Activated CD4-positive, alpha-beta T cell treated with anti-CD3 and anti-CD28 coated beads for 36 hours (primary cell): ENCODE measurements around the gene LIMS1. TPM values are rescaled to one million over a fixed set of nuclear protein-coding genes. Genes with fewer than 3 reads are reported as not detected.
"Not testable (repeated sequence)": the region's sequence is repeated elsewhere in the genome, so short reads cannot be mapped to it uniquely, and the experiment has no call there.

Experiments
- ATAC-seq: fragments of 200-7000 bp; cut with Tn5 transposase; one replicate; pipeline ENCODE4 v1.10.0; 2021; ENCODE audit warnings: mild to moderate bottlenecking, moderate library complexity
- CTCF ChIA-PET: fragments of 350-600 bp; sonication (Branson Sonifier 250); formaldehyde crosslinking; loops from one replicate; lab custom pipeline; 2021; ENCODE audit warnings: antibody characterized with exemption; lab: Charles Lee
- POLR2A ChIA-PET: fragments of 350-600 bp; sonication (Branson Sonifier 250); formaldehyde crosslinking; loops from one replicate; lab custom pipeline; 2021; ENCODE audit warnings: antibody characterized with exemption, inconsistent platforms; lab: Charles Lee
- DNase-seq: peaks from one replicate; pipeline ENCODE4 v3.0.0-alpha.2; 2020
- H3K27ac Mint-ChIP-seq: one replicate; pipeline ENCODE4 v1.8.0; 2021; ENCODE audit warnings: mixed read lengths
- H3K27me3 Mint-ChIP-seq: one replicate; pipeline ENCODE4 v1.8.0; 2021; ENCODE audit warnings: mixed read lengths
- H3K36me3 Mint-ChIP-seq: one replicate; pipeline ENCODE4 v1.8.0; 2021; ENCODE audit warnings: low read depth, mixed read lengths
- H3K4me1 Mint-ChIP-seq: one replicate; pipeline ENCODE4 v1.8.0; 2021; ENCODE audit warnings: mixed read lengths
- H3K4me3 Mint-ChIP-seq: one replicate; pipeline ENCODE4 v1.8.0; 2021; ENCODE audit warnings: mild to moderate bottlenecking, moderate library complexity, mixed read lengths
- H3K9me3 Mint-ChIP-seq: one replicate; pipeline ENCODE4 v1.8.0; 2021; ENCODE audit warnings: low read depth, mixed read lengths
- intact Hi-C, 2 experiments: fragments of 100-400 bp; cut with DNase I in 1 of 2; cut with micrococcal nuclease in 1 of 2; formaldehyde crosslinking; loops; one replicate each; pipeline versions ENCODE4 v1.14.2 to v1.15.1; 2022 to 2024; cut with DNase I, micrococcal nuclease
- total RNA-seq, 2 experiments: library from RNA; stranded (reverse); gene quantifications; one replicate each; pipeline ENCODE4 v1.2.3, GENCODE V29; 2021

LIMS1 gene
- total RNA-seq, 2 experiments from 2014 or later: 47.5 to 70.3 TPM

DNA sequence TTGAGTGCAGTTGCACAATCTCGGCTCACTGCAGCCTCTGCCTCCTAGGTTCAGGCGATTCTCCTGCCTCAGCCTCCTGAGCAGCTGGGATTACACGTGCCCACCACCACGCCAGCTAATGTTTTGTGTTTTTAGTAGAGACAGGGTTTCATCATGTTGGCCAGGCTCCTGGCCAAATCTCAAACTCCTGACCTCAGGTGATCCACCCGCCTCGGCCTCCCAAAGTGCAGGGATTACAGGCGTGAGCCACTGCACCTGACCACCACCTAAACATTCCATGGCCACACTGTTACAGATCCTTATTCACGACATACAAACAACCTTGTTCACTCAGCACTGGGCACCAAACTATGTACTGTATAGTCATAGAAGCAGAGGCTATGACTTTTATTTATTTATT lies 116.2 kb downstream of the LIMS1 start:
- peak overlapping the region; percentile 43 for H3K27ac Mint-ChIP-seq
- POLR2A ChIA-PET, H3K9me3 Mint-ChIP-seq, ATAC-seq, H3K36me3 Mint-ChIP-seq, DNase-seq, H3K4me3 Mint-ChIP-seq, H3K27me3 Mint-ChIP-seq: not testable (repeated sequence)
- H3K4me1 Mint-ChIP-seq: peaks cover 64% of the 10 kb centered on the region
- intact Hi-C loops: loop anchor here in 1 of 2 experiments (5.0 kb wide), 1 partner anchor 67 kb away; the partner anchor contains the start of gene RANBP2
- CTCF ChIA-PET: interaction anchor here (1.0 to 1.1 kb wide), 2 partner anchors 14 to 39 kb away, joined by 3 to 8 read pairs; no protein-coding TSS in a partner anchor

DNA sequence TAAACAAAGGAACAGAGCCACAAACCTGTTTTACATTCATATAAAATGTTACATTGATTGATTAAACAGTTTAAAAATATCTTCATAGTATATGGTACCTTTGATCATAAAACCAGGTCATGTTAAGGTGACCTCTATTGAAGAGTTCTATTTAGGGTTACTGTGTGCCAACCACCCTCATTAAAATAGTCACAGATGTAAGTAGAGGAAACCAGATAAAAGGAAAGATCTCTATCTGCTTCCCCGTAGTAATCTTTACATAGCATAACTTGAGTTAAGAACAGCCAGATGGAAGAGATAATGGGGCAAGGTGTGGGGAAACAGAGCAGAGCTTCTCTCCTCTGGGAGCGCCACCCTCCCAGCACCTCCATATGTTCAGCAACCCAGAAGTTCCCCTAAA lies 117.2 kb downstream of the LIMS1 start:
- DNase-seq, H3K9me3 Mint-ChIP-seq, H3K27me3 Mint-ChIP-seq, CTCF ChIA-PET, H3K36me3 Mint-ChIP-seq, ATAC-seq, POLR2A ChIA-PET, H3K4me3 Mint-ChIP-seq: not testable (repeated sequence)
- intact Hi-C loops: loop anchor here in 1 of 2 experiments (5.0 kb wide), 1 partner anchor 66 kb away; the partner anchor contains the start of gene RANBP2
- H3K27ac Mint-ChIP-seq: peak overlapping the region; percentile 79
- H3K4me1 Mint-ChIP-seq: peaks cover 55% of the 10 kb centered on the region

DNA sequence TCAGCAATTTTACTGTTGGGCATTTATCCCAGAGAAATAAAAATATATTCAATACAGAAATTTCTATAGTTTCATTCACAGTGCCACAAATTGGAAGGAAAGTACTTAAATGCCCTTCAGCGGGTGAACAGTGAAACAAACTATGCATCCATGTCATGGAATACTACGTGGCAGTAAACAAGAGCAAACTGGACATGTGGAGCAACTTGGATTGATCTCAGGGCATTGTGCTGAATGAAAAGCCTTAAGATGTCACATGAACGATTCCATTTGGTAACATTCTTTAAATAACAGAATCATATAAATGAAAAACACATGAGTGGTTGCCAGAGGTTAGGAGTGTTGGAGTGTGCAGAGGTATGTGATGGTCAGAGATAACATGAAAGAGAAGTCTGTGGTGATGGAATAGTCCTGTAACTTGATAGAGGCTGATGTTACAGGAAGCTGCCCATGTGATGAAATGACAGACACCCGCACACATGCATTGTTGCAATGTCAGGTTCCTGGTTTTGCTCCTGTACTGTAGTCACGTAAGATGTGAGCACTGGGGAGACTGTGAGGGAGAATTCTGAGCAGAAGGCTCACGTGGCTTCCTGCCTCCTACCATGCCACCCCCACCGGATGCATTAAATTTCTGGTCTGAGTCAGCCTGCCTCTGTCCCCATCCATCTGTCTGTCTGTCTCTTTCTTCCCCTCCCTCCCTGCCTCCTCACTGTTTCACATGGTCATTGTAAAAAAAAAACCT lies 118.1 kb downstream of the LIMS1 start:
- DNase-seq: peak; percentile 75
- intact Hi-C loops: loop anchor here in 1 of 2 experiments (1.0 to 5.0 kb wide), 2 partner anchors 40 to 65 kb away; partner anchors contain the start of gene RANBP2
- H3K9me3 Mint-ChIP-seq, H3K36me3 Mint-ChIP-seq, POLR2A ChIA-PET, CTCF ChIA-PET, H3K27me3 Mint-ChIP-seq: not testable (repeated sequence)
- ATAC-seq: peak; percentile 96
- peaks cover 50% of the 10 kb centered on the region for H3K4me1 Mint-ChIP-seq
- H3K27ac Mint-ChIP-seq: peak overlapping the region; percentile 99
- peak overlapping the region; percentile 60 for H3K4me3 Mint-ChIP-seq

DNA sequence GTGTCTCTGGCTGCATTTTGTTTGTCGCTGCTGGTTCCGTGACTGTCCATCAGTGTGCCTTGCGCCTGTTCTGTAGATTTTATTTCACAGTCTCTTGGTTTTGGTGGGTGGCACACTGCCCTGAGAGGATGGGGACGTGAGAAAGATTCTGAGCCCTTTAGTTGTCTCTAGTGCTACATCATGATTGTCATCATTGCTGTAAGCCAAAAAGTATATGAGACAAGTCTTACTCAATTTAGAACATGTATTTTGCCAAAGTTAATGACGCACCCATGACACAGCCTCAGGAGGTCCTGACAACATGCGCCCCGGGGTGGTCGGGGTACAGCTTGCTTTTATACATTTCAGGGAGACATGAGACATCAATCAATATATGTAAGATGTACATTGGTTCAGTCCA lies 119.2 kb downstream of the LIMS1 start:
- CTCF ChIA-PET, POLR2A ChIA-PET, ATAC-seq, H3K4me3 Mint-ChIP-seq, H3K36me3 Mint-ChIP-seq, H3K27me3 Mint-ChIP-seq, DNase-seq, H3K9me3 Mint-ChIP-seq: not testable (repeated sequence)
- Mint-ChIP-seq H3K27ac (peak overlapping the region; percentile 86), H3K4me1 (peaks cover 41% of the 10 kb centered on the region)
- intact Hi-C loops: loop anchor here in 1 of 2 experiments (5.0 kb wide), 1 partner anchor 64 kb away; the partner anchor contains the start of gene RANBP2

DNA sequence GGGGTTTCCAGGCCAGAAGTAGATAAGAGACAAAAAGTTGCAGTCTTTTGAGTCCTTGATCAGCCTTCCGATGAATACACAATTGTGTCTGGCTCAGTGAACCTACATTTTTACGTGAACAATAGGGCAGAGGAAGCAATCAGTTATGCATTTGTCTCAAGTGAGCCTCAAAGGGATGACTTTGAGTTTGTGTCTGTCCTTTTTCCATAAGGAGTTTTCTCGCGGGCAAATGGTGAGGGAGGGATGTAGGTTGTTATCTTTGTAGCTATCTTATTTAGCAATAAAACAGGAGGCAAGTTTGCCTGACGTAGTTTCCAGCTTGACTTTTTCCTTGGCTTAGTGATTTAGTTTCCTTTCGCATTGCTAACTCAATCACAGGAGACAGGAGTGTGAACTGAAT lies 119.6 kb downstream of the LIMS1 start:
- intact Hi-C loops: loop anchor here in 1 of 2 experiments (5.0 kb wide), 1 partner anchor 63 kb away; the partner anchor contains the start of gene RANBP2
- Mint-ChIP-seq H3K4me3 (peak overlapping the region; percentile 16), H3K27ac (peak overlapping the region; percentile 86)

DNA sequence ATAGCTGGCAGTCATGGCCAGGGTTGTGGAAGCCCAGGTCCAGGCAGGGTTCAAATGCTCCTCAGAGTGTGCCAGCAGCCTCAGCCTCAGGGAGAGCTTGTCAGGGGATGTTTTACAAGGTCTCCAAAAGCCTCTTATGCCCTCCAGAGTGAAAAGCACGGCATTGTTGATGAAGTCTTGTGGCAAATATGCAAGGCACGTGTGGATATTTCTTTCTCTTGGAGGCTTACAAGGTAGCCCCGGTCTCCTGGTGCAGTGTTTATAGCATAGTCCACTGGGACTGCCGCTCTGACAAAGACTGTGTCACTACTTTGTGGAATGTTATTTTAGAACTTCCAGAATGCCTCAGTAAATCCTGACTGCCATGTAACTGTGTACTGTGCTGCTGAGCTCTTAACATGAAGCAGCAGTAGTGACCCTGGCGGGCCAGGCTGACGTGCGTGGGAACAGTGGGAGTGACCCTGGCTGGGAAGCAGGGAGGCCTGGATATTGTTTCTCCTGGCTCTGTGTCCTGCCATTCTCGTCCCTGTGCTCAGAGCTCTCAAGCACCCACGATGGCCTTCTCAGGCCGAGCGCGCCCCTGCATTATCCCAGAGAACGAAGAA lies 120.4 kb downstream of the LIMS1 start:
- H3K4me3 Mint-ChIP-seq, CTCF ChIA-PET, H3K27me3 Mint-ChIP-seq, ATAC-seq, POLR2A ChIA-PET, DNase-seq, H3K27ac Mint-ChIP-seq, H3K36me3 Mint-ChIP-seq, H3K9me3 Mint-ChIP-seq: not testable (repeated sequence)
- peaks cover 30% of the 10 kb centered on the region for H3K4me1 Mint-ChIP-seq
- intact Hi-C loops: loop anchor here in 1 of 2 experiments (5.0 kb wide), 1 partner anchor 63 kb away; the partner anchor contains the start of gene RANBP2

More for the DNA sequence above, 119.6 kb downstream of the LIMS1 start:
- H3K9me3 Mint-ChIP-seq, H3K36me3 Mint-ChIP-seq, DNase-seq, POLR2A ChIA-PET, CTCF ChIA-PET, H3K27me3 Mint-ChIP-seq: not testable (repeated sequence)
- peaks cover 37% of the 10 kb centered on the region for H3K4me1 Mint-ChIP-seq
- ATAC-seq: peak; percentile 12

DNA sequence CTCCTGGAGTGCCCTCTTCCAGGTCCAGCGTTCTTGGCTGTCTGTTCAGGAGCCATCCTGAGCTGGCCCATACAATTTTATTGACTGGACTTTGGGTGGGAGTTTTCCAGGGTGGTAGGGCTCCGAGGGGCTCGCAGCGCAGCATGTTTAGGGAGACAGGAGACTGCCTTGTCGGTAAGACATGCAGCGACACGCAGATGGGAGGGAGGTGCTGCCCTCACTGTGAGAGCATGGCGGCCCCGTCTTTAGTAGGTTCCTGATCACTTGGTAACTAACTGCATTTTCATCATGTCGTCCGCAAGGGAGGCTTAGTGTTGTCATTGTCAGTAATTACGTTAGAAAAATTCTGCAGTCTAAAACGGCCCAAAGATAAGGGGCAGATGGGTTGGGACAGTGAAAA lies 121.0 kb downstream of the LIMS1 start:
- H3K27me3 Mint-ChIP-seq, POLR2A ChIA-PET, DNase-seq, H3K4me3 Mint-ChIP-seq, H3K27ac Mint-ChIP-seq, CTCF ChIA-PET, intact Hi-C loops, H3K36me3 Mint-ChIP-seq, H3K9me3 Mint-ChIP-seq, ATAC-seq: not testable (repeated sequence)
- H3K4me1 Mint-ChIP-seq: peaks cover 26% of the 10 kb centered on the region

DNA sequence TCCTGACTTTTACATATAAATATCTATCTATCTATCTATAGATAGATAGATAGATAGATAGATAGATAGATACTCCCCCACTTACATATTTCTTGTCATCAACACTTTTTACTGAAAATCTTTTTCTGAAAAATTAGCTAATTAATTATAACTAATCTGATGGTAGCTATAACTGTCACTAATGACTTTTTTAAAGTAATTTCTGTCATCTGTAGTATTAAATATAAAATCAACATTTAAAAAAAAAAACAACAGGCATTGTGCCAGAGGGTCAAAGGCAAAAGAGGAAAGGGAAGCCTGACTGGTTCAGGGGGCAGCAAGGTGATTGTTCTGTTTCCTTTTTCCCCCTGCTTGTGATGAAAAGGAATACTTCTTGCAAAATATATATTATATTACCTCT lies 122.0 kb downstream of the LIMS1 start:
- H3K4me3 Mint-ChIP-seq, H3K27ac Mint-ChIP-seq, POLR2A ChIA-PET, ATAC-seq, H3K27me3 Mint-ChIP-seq, H3K9me3 Mint-ChIP-seq, CTCF ChIA-PET, DNase-seq, intact Hi-C loops, H3K36me3 Mint-ChIP-seq: not testable (repeated sequence)
- H3K4me1 Mint-ChIP-seq: peaks cover 17% of the 10 kb centered on the region

DNA sequence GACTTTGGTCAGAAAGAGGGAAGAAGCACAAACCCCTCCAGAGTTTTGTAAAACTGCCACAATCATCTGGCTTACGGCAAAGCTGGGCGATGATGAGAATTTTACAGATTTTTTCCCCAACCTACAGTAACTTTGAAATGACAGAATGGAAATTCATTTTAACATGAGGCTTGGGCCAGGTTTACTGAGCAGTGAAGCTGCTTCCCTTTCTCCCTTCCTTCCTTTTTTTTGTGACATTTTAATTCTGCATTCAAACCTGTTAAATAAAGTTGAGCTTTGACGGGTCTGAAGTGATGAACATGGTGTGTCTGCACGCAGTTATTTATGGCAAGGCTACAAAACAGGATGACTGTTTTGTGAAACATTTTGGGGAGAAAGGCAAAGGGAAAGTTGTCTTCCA lies 123.2 kb downstream of the LIMS1 start:
- H3K36me3 Mint-ChIP-seq, POLR2A ChIA-PET, intact Hi-C loops, H3K9me3 Mint-ChIP-seq, H3K27ac Mint-ChIP-seq, DNase-seq, H3K27me3 Mint-ChIP-seq, H3K4me3 Mint-ChIP-seq, CTCF ChIA-PET, ATAC-seq: not testable (repeated sequence)
- H3K4me1 Mint-ChIP-seq: peaks cover 19% of the 10 kb centered on the region

DNA sequence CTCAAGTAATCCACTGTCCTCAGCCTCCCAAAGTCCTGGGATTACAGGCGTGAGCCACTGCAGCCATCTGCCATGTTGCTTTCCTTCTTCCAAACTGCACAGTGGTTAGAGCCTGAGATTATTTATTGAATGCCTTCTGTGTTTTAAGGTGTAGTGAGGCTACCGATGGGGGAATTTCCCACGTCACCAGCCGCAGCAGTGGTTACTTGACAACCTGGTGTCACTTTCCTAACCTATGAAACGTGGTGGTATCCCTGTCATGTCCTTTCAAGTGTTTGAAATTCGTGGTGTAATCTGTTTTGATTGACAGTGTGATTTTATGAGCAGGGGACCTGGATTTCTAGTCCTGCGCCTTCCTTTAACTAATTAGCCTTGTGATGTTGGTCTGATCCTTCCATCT lies 124.3 kb downstream of the LIMS1 start:
- H3K9me3 Mint-ChIP-seq, H3K4me3 Mint-ChIP-seq, H3K27me3 Mint-ChIP-seq, DNase-seq, H3K36me3 Mint-ChIP-seq, POLR2A ChIA-PET, ATAC-seq, intact Hi-C loops, CTCF ChIA-PET, H3K27ac Mint-ChIP-seq: not testable (repeated sequence)
- H3K4me1 Mint-ChIP-seq: peaks cover 16% of the 10 kb centered on the region

DNA sequence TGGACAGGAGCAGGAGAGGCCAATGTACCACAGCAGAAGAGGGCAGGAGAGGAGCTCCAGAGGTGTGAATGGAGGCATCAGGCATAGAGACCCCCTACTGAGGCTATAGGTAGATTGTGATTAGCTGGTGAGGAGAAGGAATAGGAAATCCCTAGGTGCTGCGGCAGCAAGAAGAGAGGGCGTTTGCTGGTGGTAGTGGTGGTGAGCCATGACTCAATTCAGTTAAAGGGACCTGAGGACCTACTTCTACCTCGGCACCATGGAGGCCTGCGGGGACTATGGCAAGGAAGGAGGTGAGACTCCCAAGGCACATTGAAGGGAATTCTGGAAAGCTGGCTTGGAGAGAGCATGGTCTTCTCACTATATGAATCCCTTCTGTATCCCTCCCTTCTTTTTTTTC lies 127.2 kb downstream of the LIMS1 start:
- POLR2A ChIA-PET: not testable (repeated sequence)

More for the DNA sequence above, 127.2 kb downstream of the LIMS1 start:
- H3K36me3 Mint-ChIP-seq, H3K27ac Mint-ChIP-seq, DNase-seq, H3K9me3 Mint-ChIP-seq, H3K4me3 Mint-ChIP-seq, H3K27me3 Mint-ChIP-seq, CTCF ChIA-PET, intact Hi-C loops, ATAC-seq: not testable (repeated sequence)
- H3K4me1 Mint-ChIP-seq: peaks cover 14% of the 10 kb centered on the region
